GM12891 (cell line): ENCODE data around the gene BPTF.

ENCODE experiments used
- PAX5 ChIP-seq: IDR thresholded peaks from 2 replicates; pipeline ENCODE4 v1.6.1; 2011; ENCODE audit warnings: low read length, moderate library complexity, mild to moderate bottlenecking; ENCODE audit not compliant: insufficient read depth, severe bottlenecking
- POLR2A ChIP-seq: IDR thresholded peaks from 2 replicates; pipeline ENCODE4 v1.6.1; 2011; ENCODE audit warnings: low read depth, low read length, control low read depth
- POLR2AphosphoS5 ChIP-seq: IDR thresholded peaks from 2 replicates; pipeline ENCODE4 v1.6.1; 2011; ENCODE audit warnings: low read depth, low read length, control low read depth
- POU2F2 ChIP-seq: IDR thresholded peaks from 2 replicates; pipeline ENCODE4 v1.6.1; 2011; ENCODE audit warnings: low read depth, mild to moderate bottlenecking, control low read depth, low read length, moderate library complexity
- SPI1 ChIP-seq: IDR thresholded peaks from 2 replicates; pipeline ENCODE4 v1.6.1; 2011; ENCODE audit warnings: low read depth, low read length, control low read depth
- TAF1 ChIP-seq: IDR thresholded peaks from 2 replicates; pipeline ENCODE4 v1.6.1; 2011; ENCODE audit warnings: low read depth, low read length, control low read depth

GRCh38 chr17:68019336-68019674 lies 194.0 kb downstream of the BPTF start:
- TF ChIP-seq POLR2A: no peak
- TF ChIP-seq PAX5: no peak
- TF ChIP-seq POLR2AphosphoS5: no peak
- no peak for TF ChIP-seq TAF1
- TF ChIP-seq SPI1: no peak
- TF ChIP-seq POU2F2: no peak
